Upper lobe of left lung (tissue), 6 donors: ENCODE results near the gene GNG7. TPM values are rescaled to one million over a fixed set of nuclear protein-coding genes. Genes with fewer than 3 reads are reported as not detected.
"Not testable (repeated sequence)": the region's sequence is repeated elsewhere in the genome, so short reads cannot be mapped to it uniquely, and the experiment has no call there.

Experiments
- ATAC-seq, 2 donors: fragments of 200-7000 bp; cut with Tn5 transposase; one replicate each; pipeline ENCODE4 v1.9.1; 2022; ENCODE audit warnings: mild to moderate bottlenecking in 2 of 2, moderate library complexity in 2 of 2; ENCODE audit not compliant: low FRiP score in 2 of 2
- DNase-seq, 2 donors: peaks; one replicate each; pipeline ENCODE4 v3.0.0-alpha.2; 2019 to 2020
- H3K27ac ChIP-seq, 4 donors: fragments of 200-600 bp; sonication (generic); one replicate each; pipeline ENCODE4 v1.5.1; 2016 to 2019
- H3K27me3 ChIP-seq, 4 donors: fragments of 200-600 bp; sonication (generic); one replicate each; pipeline ENCODE4 v1.5.1; 2017 to 2019
- H3K36me3 ChIP-seq, 4 donors: fragments of 200-600 bp; sonication (generic); one replicate each; pipeline ENCODE4 v1.5.1; 2016 to 2019
- H3K4me1 ChIP-seq, 4 donors: fragments of 200-600 bp; sonication (generic); one replicate each; pipeline ENCODE4 v1.5.1; 2018 to 2019
- H3K4me3 ChIP-seq, 4 donors: fragments of 200-600 bp; sonication (generic); one replicate each; pipeline ENCODE4 v1.5.1; 2017 to 2019; ENCODE audit warnings: mild to moderate bottlenecking in 2 of 4, moderate library complexity in 1 of 4
- H3K9me3 ChIP-seq, 4 donors: fragments of 200-600 bp; sonication (generic); one replicate each; pipeline ENCODE4 v1.5.1; 2018 to 2019
- CTCF ChIP-seq, 6 experiments: fragments of 450-650 bp in 4 of 6; fragments of 200-600 bp in 2 of 6; sonication (generic) in 2 of 6; IDR thresholded peaks; one replicate each; pipeline ENCODE4 v1.5.1; 2016 to 2019; ENCODE audit warnings: antibody characterized with exemption in 6 of 6
- EP300 ChIP-seq, 4 donors: sonication (generic); formaldehyde crosslinking; IDR thresholded peaks; one replicate each; pipeline ENCODE4 v1.5.1; 2017; ENCODE audit warnings: antibody characterized with exemption in 4 of 4, control low read depth in 2 of 4
- POLR2A ChIP-seq, 4 donors: fragments of 450-650 bp; IDR thresholded peaks; one replicate each; pipeline ENCODE4 v1.5.1; 2016 to 2017; ENCODE audit warnings: antibody characterized with exemption in 4 of 4, mild to moderate bottlenecking in 2 of 4
- POLR2AphosphoS5 ChIP-seq, 2 donors: sonication (generic); formaldehyde crosslinking; IDR thresholded peaks; one replicate each; pipeline ENCODE4 v1.5.1; 2017; ENCODE audit warnings: antibody characterized with exemption in 2 of 2
- WGBS, 2 donors: methylation state at CpG; one replicate each; pipeline ENCODE4 v1.1.5; 2017 to 2018; 5-methylcytosine and 5-hydroxymethylcytosine counted together
- total RNA-seq, 6 donors: library from RNA; depleted of rRNA in 4 of 6; stranded (reverse); fragments of >200 nt in 4 of 6; gene quantifications; one replicate each; pipeline versions ENCODE4 v1.1.0 to v1.2.1, GENCODE V29; 2016 to 2021
- donor health status: DM: no; HTN: no; CAD: no; lungs with moderate emphysema.
- donor health status: DM: no; HTN: yes; CAD: no; lungs with severe emphysema.

GNG7 gene
- total RNA-seq, 6 donors from 2014 or later = 3.5 to 7.7 (median 7.1) TPM

- Histone ChIP-seq H3K36me3 (no peaks in the 10 kb centered on the region), H3K9me3 (no peaks in the 10 kb centered on the region), H3K4me3 (no peak overlapping the region), H3K4me1 (peaks cover 57 to 89% (median 70%) of the 10 kb centered on the region in 4 donors), H3K27me3 (no peaks in the 10 kb centered on the region), H3K27ac (peak overlapping the region in 3 of 4 donors; percentile 82 to 89 (median 86))
- TF ChIP-seq EP300 (IDR thresholded peaks at IDR 0.05) (no peak), POLR2AphosphoS5 (IDR thresholded peaks at IDR 0.05) (no peak)
- ATAC-seq (no peak), DNase-seq (no peak)
- WGBS, 2 donors = 93 to 94% methylated on average over 5 to 9 of the region's 9 CpGs
Observed at GRCh38 chr19:2547721-2548120, 154.8 kb downstream of the GNG7 start.

GRCh38 chr19:2547033-2547680, 155.3 kb downstream of the GNG7 start:
- Histone ChIP-seq H3K9me3 (no peaks in the 10 kb centered on the region), H3K36me3 (no peaks in the 10 kb centered on the region), H3K27ac (peak overlapping the region; percentile 82 to 94 (median 88)), H3K4me3 (no peak overlapping the region), H3K27me3 (no peaks in the 10 kb centered on the region), H3K4me1 (peaks cover 57 to 89% (median 72%) of the 10 kb centered on the region in 4 donors)
- no peak for ATAC-seq
- no peak for DNase-seq
- WGBS, 2 donors = 79 to 86% methylated on average over 14 to 15 of the region's 15 CpGs
- no peak for TF ChIP-seq CTCF (IDR thresholded peaks at IDR 0.05)
- no peak for TF ChIP-seq POLR2AphosphoS5 (IDR thresholded peaks at IDR 0.05)
- no peak for TF ChIP-seq EP300 (IDR thresholded peaks at IDR 0.05)
- TF ChIP-seq POLR2A (IDR thresholded peaks at IDR 0.05) = no peak

GRCh38 chr19:2546128-2547032, 156.1 kb downstream of the GNG7 start:
- DNase-seq = peak; percentile 89 to 95
- TF ChIP-seq POLR2AphosphoS5 (IDR thresholded peaks at IDR 0.05) (peak; percentile 92 to 96), EP300 (IDR thresholded peaks at IDR 0.05) (peak; percentile 58 to 99 (median 90)), POLR2A (IDR thresholded peaks at IDR 0.05) (peak in 2 of 4 donors; percentile 5 to 54), CTCF (IDR thresholded peaks at IDR 0.05) (peak in 1 of 6 experiments; percentile 10)
- peaks cover 60 to 91% (median 76%) of the 10 kb centered on the region in 4 donors for H3K4me1 ChIP-seq
- peak overlapping the region in 1 of 4 donors; percentile 9 for H3K4me3 ChIP-seq
- H3K27me3 ChIP-seq = no peaks in the 10 kb centered on the region
- H3K36me3 ChIP-seq = no peaks in the 10 kb centered on the region
- peak; percentile 23 to 42 for ATAC-seq
- no peaks in the 10 kb centered on the region for H3K9me3 ChIP-seq
- H3K27ac ChIP-seq = peak overlapping the region; percentile 82 to 94 (median 88)
- 29 to 40% methylated on average over 31 to 50 of the region's 50 CpGs for WGBS, 2 donors

GRCh38 chr19:2545416-2546127, 156.9 kb downstream of the GNG7 start:
- H3K36me3 ChIP-seq, ATAC-seq, H3K9me3 ChIP-seq, H3K4me3 ChIP-seq, DNase-seq, H3K27me3 ChIP-seq: not testable (repeated sequence)
- 82 to 90% methylated on average over 19 to 20 of the region's 20 CpGs for WGBS, 2 donors
- Histone ChIP-seq H3K27ac (peak overlapping the region; percentile 86 to 94 (median 89)), H3K4me1 (peaks cover 67 to 93% (median 77%) of the 10 kb centered on the region in 4 donors)

- WGBS, 2 donors = 88 to 91% methylated on average over 7 to 18 of the region's 18 CpGs
- Histone ChIP-seq H3K27ac (peak overlapping the region; percentile 84 to 94 (median 89)), H3K27me3 (no peaks in the 10 kb centered on the region), H3K4me1 (peaks cover 69 to 92% (median 78%) of the 10 kb centered on the region in 4 donors), H3K9me3 (no peaks in the 10 kb centered on the region), H3K4me3 (no peak overlapping the region), H3K36me3 (no peaks in the 10 kb centered on the region)
- no peak for ATAC-seq
- no peak for DNase-seq
- TF ChIP-seq POLR2A (IDR thresholded peaks at IDR 0.05) = no peak
- no peak for TF ChIP-seq EP300 (IDR thresholded peaks at IDR 0.05)
- TF ChIP-seq POLR2AphosphoS5 (IDR thresholded peaks at IDR 0.05) = no peak
- TF ChIP-seq CTCF (IDR thresholded peaks at IDR 0.05) = no peak
Observed at GRCh38 chr19:2544576-2545415, 157.7 kb downstream of the GNG7 start.
